Right ventricle myocardium inferior (tissue), 1 donor: ENCODE results near the gene ARID4B. TPM values are rescaled to one million over a fixed set of nuclear protein-coding genes. Genes with fewer than 3 reads are reported as not detected.

Experiments
- ATAC-seq: fragments of 200-7000 bp; cut with Tn5 transposase; one replicate; pipeline ENCODE4 v1.9.1; 2020; ENCODE audit warnings: mild to moderate bottlenecking, moderate library complexity
- DNase-seq: peaks from one replicate; pipeline ENCODE4 v3.0.0; 2021; ENCODE audit errors: missing footprints
- intact Hi-C: fragments of 100-400 bp; cut with DNase I; formaldehyde crosslinking; loops from one replicate; pipeline ENCODE4 v1.11.0; 2022
- microRNA-seq: library from miRNA; unstranded; fragments of <30 nt; microRNA quantifications from one replicate; pipeline ENCODE4 v1.2.0, GENCODE V29; 2020
- total RNA-seq: library from RNA; stranded (reverse); fragmentation: NEBNext Ultra II Directional; extraction: Animal tissue kit (Norgen Biotek cat#: 25700); gene quantifications from one replicate; pipeline ENCODE4 v1.2.1, GENCODE V29; 2021
- donor health status: DM: no; HTN: yes; CAD: no; lungs with severe emphysema.

Gene ARID4B
- total RNA-seq, 1 donor from 2014 or later, result 14.8 TPM

- intact Hi-C loops, result no loop called here
- no peak for DNase-seq
Measured at GRCh38 chr1:235124665-235125064, 203.3 kb downstream of the ARID4B start.

GRCh38 chr1:235124111-235124510 lies 203.9 kb downstream of the ARID4B start:
- intact Hi-C loops, result no loop called here
- ATAC-seq, result no peak
- no peak for DNase-seq

More at GRCh38 chr1:235124665-235125064, 203.3 kb downstream of the ARID4B start:
- no peak for ATAC-seq

GRCh38 chr1:235122348-235122747 lies 205.6 kb downstream of the ARID4B start:
- intact Hi-C loops, result no loop called here
- no peak for ATAC-seq
- DNase-seq, result no peak

Small RNA genes lying within 50 kb of the gene (microRNA-seq; reads per million reads assigned to microRNA genes)
- gene MIR4753, result not detected

Other genes with a start within 250 kb of the ARID4B start
- 81.9 TPM for gene TOMM20, start 199.3 kb downstream of the ARID4B start, total RNA-seq
- 50.6 TPM for gene RBM34, start 166.9 kb downstream of the ARID4B start, total RNA-seq
- 33.1 TPM for gene GGPS1, start 391 bp upstream of the ARID4B start, total RNA-seq
- 22.8 TPM for gene TBCE, start 39.2 kb upstream of the ARID4B start, total RNA-seq
- gene B3GALNT2, start 176.3 kb upstream of the ARID4B start, total RNA-seq, result 21.4 TPM